Measurements from ENCODE around the gene ASB16.

ASB16 gene

DNA sequence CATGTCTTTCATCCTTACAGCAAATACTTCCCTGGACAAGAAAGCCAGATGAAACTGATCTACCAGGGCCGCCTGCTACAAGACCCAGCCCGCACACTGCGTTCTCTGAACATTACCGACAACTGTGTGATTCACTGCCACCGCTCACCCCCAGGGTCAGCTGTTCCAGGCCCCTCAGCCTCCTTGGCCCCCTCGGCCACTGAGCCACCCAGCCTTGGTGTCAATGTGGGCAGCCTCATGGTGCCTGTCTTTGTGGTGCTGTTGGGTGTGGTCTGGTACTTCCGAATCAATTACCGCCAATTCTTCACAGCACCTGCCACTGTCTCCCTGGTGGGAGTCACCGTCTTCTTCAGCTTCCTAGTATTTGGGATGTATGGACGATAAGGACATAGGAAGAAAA lies 20.0 kb downstream of the ASB16 start:
- DNase-seq: no peak

DNA sequence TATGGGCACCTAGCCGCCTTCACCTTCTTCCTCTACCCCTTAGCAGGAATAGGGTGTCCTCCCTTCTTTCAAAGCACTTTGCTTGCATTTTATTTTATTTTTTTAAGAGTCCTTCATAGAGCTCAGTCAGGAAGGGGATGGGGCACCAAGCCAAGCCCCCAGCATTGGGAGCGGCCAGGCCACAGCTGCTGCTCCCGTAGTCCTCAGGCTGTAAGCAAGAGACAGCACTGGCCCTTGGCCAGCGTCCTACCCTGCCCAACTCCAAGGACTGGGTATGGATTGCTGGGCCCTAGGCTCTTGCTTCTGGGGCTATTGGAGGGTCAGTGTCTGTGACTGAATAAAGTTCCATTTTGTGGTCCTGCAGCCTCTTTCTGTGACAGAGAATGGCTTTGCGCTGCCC lies 20.9 kb downstream of the ASB16 start:
- no peak for DNase-seq

DNA sequence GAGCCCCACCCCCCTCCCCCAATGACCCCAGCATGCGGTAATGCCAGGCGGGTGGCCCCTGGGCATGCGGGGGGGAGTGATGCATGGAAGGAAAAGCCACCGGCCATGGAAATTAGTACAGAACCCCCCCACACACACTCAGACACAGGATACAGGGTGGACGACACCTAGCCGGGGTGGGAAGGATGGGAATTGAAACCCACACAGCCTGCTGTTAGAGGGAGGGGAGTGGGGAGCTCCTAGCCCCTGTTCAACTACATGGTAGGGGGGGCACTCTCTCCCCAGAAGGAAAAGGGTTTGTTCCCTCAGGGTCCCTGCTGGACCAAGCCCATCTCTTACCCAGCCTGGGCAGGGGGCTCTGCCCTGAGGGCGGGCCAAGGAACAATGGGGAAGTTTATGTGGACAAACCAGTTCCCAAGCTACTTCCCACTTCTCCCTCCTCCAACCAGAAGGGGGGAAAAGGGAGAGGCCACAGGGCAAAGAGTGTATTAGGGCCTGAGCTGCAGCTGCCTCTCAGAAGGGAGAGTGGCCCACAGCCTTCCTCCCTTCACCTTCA lies 21.5 kb downstream of the ASB16 start:
- DNase-seq: no peak

DNA sequence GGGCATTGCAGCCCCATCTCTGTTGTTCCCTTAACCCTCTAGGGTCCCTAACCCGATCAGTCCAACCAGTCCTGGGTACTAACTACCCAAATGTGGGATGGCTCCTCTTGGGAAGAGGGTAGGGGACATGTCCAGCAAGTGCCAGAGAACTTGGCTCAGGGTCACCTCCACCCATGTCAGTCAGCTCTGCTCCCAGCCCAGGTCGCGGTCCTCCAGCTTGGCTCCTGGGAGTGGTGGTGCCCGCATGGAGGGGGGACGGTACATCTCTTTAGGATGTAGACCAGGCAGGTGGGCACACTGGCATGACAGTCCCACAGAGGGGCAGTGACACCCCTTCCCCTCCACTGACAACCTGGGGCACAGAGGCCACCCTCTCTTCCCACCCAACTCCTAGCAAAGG lies 22.2 kb downstream of the ASB16 start:
- DNase-seq: no peak

DNA sequence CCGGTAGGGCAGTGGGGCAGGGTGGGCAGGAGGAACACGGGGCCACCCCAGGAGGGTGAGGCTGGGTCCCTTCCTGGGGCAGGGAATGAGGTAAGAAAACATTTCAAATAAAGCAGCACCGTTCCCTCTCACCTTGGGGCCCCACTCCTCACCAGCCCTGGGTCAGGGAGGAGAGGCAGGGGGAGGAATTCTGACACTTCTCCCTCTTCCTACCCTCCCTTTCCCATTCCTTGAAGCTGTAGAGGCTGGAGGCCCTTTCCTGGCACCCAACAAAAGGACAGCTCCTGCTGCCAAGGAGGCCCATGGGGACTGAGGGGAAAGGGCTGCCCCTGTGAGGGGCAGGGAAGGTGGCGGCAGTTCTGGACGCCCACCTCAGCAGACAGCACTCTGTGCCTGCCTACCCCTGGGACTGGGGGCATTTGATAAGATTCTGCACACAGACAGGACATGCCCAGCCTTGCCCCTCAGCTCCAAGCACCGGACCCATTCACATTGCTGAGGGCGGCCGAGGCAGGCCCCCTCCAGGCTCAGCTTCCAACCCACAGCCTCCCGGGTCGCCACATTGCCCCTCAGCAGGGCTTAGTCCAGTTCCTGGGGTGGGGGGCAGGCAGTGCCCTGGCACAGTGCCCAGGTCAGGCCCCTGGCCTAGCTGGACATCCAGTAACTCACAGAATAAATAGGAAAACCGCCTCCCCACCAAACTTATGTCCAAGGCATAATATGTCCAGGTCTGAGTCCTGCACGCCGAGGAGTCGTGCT lies 23.0 kb downstream of the ASB16 start:
- no peak for DNase-seq

DNA sequence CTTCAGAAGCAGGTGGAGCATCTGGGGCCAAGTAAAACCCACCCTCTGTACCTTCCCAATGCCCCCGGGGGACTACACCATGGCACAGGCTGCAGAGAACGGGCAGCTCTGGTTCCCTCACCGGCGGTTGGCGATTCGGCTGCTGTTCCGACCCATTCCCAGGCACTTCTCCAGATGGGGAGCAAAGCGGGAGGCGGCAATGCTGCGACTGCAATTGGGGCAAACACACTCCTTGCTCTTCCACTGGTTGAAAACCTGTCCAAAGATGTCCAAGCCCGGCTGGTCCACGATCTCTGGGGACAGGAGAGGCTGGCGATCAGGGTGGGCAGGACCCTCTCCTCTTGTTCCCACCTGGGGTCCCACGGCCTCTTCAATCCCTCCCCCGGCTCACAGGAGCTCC lies 26.6 kb downstream of the ASB16 start:
- DNase-seq: no peak

DNA sequence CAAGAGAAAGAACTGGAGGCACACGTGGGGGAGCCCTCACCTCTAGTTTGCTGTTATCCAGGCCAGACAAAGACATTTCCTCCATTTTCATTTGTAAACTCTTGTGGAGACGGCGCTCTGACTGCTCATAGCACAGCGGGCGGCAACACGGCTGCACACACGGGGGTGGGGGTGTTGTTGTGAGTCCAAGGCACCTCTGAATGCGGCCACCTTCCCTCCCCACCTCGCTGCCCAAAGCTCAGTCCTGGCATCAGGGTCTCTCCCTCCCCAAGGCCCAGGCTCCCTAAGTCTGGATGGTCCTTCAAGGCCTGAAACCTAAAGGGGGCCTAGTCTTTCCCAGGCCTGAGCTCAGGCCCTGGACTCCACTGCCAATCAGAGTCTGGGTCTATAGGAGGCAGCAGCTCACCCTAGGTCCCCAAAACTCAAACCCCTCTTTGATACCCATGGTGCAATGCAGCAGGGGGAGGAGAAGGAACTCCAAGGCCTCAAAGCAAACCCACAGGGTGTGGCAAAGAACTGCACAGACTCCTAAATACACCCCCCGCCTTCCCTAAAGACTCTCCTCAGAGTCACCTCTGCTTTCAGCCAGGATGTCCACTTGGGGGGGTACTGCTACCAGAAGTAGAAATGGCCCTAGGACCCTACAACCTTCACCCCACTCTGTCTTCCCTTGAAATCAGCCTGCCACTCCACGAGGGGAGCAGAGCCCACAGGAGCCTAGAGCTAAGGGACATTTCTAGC lies 27.6 kb downstream of the ASB16 start:
- DNase-seq: no peak

DNA sequence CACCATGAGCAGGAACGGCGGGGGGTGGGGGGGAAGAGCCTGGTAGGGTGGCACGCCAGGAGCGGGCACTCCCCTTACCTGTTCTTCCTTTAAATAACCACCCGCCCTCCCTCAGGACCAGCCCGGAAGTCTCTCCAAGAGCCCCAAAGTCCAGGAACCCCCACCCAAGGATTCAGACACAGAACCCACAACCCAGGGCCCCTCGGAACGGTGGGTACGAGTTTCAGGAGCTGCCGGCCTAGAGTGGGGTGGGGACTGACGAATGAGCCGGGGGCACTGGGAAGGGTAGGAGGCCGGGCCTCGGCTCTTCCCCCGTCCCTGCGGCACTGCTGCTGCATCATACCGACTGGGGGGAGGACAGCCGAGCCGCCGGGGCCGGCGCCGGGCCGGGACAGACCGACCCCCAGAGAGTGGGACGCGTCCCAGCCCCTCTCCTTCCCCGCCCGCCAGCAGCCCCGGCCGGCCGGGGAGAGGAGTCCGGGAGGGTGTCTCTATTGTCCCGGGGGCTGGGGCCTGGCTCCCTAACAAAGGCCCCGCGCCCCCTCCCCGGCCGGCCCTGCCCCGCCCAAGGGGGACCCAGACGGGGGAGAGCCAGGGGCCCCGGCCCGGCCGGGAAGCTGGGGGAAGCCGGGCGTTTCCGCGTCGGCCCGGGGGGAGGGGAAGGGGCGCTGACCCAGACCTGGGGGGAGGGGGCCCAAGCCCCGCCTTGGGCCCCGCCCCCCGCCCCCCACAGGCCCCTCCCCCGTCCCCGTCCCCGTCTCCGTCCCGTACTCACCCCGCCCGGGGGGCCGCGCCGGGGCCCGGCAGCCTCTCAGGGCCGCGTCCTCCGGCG lies 28.4 kb downstream of the ASB16 start:
- no peak for DNase-seq

DNA sequence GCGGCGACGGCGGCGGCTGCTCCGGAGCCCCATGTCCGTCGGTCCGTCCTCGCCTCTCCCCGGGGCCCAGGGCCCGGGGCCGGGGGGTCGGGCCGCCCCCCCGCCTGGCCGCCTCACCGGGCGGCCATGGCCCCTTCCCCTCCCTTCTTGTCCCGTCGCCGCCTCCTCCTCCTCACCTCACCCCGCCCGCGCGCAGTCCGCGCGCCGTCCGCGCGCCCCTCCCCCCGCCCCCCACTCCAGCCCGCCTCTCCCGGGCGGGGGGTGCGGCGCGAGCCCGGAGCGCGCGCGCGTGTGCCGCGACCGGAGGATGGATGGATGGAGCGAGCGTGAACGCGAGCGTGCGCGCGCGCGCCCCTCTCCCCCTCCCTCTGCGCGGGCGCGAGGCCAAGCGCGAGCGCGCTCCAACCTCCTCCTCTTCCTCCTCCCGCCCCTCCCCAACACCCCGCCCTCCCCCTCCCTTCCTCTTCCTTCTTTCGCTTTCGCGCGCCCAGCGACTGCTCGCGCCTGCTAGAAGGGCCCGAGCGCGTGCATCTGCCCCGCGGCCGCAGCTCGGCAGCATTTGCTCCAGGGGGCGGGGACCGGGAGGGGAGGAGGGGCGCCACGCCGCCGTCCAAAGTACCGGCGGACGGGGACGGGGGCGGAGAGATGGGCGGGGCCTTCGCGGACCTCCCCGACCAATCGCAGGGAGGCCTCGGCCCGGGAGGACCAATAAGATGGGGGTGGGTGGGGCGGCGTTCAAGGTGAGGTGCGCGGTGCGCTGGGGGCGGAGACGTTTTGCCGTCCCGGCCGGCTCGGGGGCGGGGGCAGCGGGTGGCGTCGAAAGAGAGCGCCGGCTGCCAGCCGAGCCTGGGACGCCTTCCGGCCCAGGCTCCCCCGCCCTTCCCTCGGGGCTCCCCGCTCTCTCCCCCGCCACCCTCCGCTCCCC lies 29.3 kb downstream of the ASB16 start, which contains the start of gene ATXN7L3:
TSS of gene ATXN7L3 (minus strand) at position 332 of the 925 bp plus-strand sequence. CDS start 1,814 bp downstream, outside the sequence.
- peak; percentile 96 for DNase-seq

DNA sequence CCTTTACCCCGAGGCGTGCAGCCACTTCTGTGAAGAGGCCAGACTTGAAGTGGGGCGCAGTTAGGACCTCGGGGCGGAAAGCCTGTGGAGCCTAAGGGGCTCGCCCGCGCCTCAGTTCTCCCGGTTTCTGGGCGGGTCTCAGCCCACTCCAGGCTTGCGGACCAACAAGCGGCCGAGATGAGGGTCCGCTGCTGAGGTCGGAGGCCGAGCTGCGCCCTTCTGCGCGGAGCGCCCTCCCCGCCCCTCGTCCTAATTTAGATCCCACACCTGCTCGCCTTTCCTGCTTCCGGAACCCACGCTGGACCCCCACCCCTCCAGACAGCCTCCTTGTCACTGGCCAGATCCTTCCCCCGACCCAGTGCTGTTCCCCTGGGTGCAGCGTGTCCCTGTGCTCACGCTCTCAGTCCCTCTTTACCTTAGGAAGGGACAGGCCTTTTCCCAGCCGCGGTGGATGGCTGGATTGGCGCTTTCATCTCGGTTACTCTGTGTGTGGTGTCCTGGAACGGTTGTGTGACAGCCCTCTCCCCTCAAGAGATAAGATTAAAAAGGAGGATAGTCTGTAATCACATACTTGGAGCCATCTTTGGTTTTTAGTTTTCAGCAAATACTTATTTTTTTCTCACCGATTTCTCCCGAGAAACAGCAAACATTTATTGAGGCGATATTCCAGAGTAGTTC lies 30.1 kb downstream of the ASB16 start:
- DNase-seq: no peak

DNA sequence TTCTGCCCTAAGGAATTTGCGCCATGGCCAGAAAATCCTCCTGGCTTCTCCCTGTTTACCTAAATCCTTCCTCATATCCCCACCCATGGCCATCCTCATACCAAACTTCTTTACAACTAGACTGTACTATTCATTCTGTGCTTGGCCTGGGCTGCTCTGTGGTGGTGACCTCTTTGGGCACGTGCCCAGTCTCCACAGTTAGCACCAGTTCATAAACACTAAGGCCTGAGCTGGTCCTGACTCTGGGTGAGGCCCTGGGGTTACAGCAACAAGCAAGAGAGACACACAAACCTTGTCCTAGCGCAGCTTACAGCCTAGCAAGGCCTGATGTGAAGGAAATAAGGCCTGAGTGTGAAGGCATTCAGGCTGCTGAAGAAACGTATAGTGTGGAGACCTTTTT lies 32.3 kb downstream of the ASB16 start:
- DNase-seq: no peak

DNA sequence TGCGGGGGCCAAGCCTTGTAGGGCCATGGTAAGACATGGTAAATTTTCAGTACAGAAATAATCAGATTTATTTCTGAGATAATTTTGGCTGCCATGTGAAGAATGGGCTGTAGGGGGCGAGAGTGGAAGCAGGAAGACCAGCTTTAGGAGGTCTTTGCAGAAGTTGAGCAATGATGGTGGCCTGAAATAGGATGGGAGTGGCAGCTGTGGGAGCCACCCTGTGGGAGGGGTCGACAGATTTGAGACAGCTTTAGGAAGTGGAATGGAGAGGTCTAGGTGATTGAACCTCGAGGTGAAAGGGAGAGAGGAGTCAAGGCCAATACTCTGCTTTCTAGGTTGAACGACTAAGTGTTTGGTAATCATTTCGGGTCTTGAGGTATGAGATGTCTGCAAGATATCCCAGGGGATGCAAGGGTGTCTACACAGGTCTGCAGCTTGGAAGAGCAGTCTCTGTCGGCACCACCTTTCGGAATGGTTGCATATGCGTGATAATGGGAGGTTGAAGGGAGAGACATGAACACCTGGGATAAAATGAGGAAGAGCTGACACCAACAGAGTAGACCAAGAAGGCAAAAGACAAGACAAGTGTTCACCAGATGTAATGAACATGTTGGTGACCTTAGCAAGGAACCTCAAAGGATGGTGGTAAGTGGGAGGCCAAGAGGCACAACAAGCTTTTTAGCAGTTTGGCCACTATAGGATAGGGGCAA lies 33.4 kb downstream of the ASB16 start:
- DNase-seq: peak; percentile 80

DNA sequence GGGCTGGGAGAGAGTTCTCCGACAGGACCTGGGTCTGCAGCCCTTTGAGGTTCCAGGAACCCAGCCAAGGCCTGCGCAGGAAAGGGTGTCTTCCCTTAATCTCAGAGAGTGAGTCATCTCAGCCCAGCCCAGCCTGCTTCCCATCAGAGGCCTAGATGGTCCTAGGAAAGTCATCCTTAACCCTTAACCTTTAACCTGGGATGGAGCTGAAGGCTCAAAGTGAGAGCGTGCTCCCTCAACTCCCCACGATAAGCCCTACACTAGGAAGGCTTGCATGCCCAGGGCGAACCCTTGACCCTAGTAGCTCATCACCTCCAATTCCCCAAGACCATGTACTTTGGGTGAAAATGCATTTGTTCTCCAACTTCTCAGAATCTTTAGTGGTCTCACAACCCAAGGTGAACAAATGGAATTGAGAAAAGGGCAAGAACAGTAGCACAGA lies 34.0 kb downstream of the ASB16 start:
- DNase-seq: no peak

DNA sequence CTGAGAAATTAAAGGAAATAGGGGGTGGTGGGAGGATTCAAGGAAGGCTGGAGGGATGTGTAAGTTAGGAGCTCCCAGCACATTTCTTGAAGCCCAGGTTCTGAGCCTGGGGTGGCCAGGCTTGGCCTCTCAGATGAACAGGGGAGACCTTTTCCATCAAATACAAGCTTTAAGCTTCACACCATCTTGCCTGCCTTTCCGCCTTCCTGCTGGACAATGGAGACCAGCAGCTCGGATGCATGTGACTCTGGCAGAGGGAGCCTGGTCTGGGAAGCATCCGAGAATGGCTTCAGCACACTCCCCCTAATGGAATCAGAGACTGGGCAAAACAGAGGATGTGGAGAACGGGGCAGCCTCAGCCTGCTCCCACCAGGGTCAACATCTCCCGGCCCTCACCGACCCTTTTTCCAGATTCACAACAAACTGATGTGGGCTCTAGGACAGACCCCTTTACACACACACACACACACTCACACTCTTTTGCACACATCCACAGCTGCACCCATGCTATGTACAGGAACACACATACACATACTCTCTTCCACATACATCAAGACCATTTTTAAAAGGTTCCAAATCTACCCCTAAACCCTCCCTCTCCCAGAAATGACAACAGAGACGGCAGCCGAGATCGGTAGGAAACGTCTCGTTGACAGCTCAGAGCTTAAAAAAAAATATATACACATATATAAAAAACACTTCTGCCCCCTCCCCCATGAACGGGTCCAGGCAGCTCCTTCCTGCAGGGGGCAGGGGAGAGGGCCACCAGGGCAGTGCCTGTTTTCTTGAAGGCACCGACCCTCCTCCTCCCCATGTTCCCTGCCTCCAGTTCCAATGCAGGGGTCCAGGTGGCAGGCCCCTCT lies 35.7 kb downstream of the ASB16 start:
- no peak for DNase-seq

DNA sequence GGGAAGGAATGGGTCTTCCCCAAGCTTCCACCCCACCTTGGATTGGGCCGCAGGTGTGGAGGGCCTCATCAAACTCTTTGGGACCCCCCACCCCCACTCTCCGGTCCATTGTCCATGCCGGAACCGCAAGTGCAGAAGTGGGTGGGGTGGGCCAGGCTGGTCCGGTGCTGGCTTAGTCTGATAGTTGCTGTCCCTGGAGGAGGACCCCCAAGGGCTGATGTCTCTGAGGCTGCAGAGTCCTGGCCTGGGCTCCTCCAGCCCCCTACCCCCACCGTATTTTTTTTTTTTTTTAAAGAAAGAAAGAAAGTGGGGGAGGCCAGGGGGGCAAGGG lies 36.3 kb downstream of the ASB16 start:
- no peak for DNase-seq

DNA sequence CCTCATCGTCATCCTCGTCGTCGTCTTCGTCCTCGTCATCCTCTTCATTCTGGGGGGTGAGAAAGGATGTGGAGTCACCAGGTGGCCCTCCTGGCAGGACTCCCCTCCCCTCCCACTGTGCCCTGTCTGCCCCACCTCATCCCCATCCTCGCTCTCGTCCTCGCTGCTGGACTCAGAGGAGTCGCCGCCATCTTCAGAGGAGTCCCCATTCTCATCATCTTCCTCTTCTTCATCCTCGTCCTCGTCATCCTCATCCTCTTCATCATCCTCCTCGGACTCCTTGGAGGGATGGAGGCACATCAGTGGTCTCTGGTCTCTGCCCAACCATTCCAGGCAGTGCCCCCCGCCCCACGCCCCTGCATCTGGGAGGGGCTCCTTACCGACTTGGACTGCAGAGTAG lies 36.8 kb downstream of the ASB16 start:
- no peak for DNase-seq

DNA sequence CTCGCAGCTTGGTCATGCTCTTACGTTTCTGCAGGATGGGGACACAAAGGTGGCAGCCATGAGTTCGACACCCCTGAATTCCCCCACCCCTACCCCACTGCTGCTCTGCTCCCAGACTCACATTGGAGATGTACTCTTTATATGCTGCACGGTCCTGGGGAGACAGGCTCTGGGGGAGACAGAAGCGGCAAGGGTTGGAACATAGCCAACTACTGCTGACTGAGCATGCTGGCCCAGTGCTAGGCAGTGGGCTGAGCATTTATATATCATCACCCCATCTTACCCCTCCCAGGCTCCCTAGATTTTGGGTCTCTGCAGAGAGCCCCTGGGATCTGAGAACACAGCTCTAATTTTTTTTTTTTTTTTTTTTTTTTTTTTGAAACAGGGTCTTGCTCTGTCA lies 37.2 kb downstream of the ASB16 start:
- DNase-seq: no peak

DNA sequence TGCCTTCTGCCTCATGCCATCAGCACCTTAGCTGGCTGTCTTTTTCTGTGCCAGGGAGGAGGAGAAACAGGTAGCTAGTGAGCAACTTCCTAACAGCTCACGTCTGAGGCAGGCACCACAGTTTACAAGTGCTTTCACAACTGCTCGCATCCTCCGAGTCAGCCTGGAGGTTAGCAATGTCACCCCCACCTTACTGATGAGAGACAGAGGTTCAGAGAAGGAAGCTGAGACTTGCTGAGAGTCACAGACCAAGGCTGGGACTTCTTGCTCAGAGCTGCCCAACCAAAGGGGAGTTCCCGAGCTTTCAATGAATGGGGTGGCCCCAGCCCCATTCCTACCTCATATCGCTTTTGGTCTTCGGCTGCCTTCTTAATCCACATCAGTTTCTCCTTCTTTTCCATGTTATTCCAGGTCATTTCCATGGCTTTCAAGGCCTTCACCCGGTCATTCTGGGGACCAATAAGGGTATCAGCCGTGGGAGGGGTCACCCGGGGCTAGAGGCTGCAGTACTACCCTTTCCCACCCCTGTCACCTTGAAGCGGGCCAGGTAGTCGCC lies 39.4 kb downstream of the ASB16 start:
- no peak for DNase-seq
